Smooth muscle cell (in vitro differentiated cells): ENCODE results near the gene ATP8B4. TPM values are rescaled to one million over a fixed set of nuclear protein-coding genes. Genes with fewer than 3 reads are reported as not detected.
A peak's percentile ranks its signal among the peaks of the same experiment; 100 is the strongest.

ENCODE experiments used
- DNase-seq: peaks from one replicate; lab custom pipeline; 2025; ENCODE audit not compliant: unreplicated experiment; lab: John Stamatoyannopoulos, UW
- H2AFZ ChIP-seq: fragments of 200-600 bp; sonication (generic); 2 replicates; pipeline ENCODE4 v1.6.0; 2016; ENCODE audit warnings: antibody characterized with exemption, low read depth, mild to moderate bottlenecking
- H3F3A ChIP-seq: fragments of 200-600 bp; sonication (generic); 2 replicates; pipeline ENCODE4 v1.6.0; 2017; ENCODE audit warnings: antibody characterized with exemption, low read depth
- H3K27ac ChIP-seq: fragments of 200-600 bp; sonication (generic); 2 replicates; pipeline ENCODE4 v1.5.1; 2016; ENCODE audit warnings: low read depth, mild to moderate bottlenecking
- H3K27me3 ChIP-seq: fragments of 200-600 bp; sonication (generic); 2 replicates; pipeline ENCODE4 v1.6.1; 2016; ENCODE audit warnings: low read depth, mild to moderate bottlenecking
- H3K36me3 ChIP-seq: fragments of 200-600 bp; sonication (generic); 2 replicates; pipeline ENCODE4 v1.5.1; 2016; ENCODE audit warnings: low read depth
- H3K4me1 ChIP-seq: fragments of 200-600 bp; sonication (generic); 2 replicates; pipeline ENCODE4 v1.5.1; 2016; ENCODE audit warnings: low read depth
- H3K4me2 ChIP-seq: fragments of 200-600 bp; sonication (generic); 2 replicates; pipeline ENCODE4 v1.6.0; 2016; ENCODE audit warnings: mild to moderate bottlenecking
- H3K4me3 ChIP-seq: fragments of 200-600 bp; sonication (generic); 2 replicates; pipeline ENCODE4 v1.5.1; 2016; ENCODE audit warnings: mild to moderate bottlenecking
- H3K79me2 ChIP-seq: fragments of 200-600 bp; sonication (generic); 2 replicates; pipeline ENCODE4 v1.6.0; 2016; ENCODE audit warnings: low read depth, mild to moderate bottlenecking
- H3K9ac ChIP-seq: fragments of 200-600 bp; sonication (generic); 2 replicates; pipeline ENCODE4 v1.6.0; 2016; ENCODE audit warnings: low read depth
- H3K9me3 ChIP-seq: fragments of 200-600 bp; sonication (generic); replicated peaks from 2 replicates; pipeline ENCODE4 v1.5.1; 2016; ENCODE audit warnings: low read depth
- H4K20me1 ChIP-seq: fragments of 200-600 bp; sonication (generic); 2 replicates; pipeline ENCODE4 v1.6.0; 2016; ENCODE audit warnings: low read depth
- WGBS: methylation state at CpG from one replicate; pipeline ENCODE4 v1.1.7; 2016; ENCODE audit warnings: low lambda C conversion rate; 5-methylcytosine and 5-hydroxymethylcytosine counted together
- polyA plus RNA-seq: library from polyadenylated mRNA; unstranded; fragments of >200 nt; fragmentation: Nextera tagmentation; extraction: Ambion mirVana; gene quantifications from 2 replicates; pipeline ENCODE4 v1.2.1, GENCODE V29; 2016
- total RNA-seq: library from RNA; depleted of rRNA; stranded (reverse); fragments of >200 nt; gene quantifications from 2 replicates; pipeline ENCODE4 v1.2.3, GENCODE V29; 2014
- TF ChIP-seq, protein P1 (sequence below): fragments of 200-600 bp; sonication (generic); IDR thresholded peaks from 2 replicates; pipeline ENCODE4 v1.5.1; 2017; ENCODE audit warnings: borderline replicate concordance, mild to moderate bottlenecking, antibody characterized with exemption; ENCODE audit not compliant: insufficient read depth, poor library complexity, severe bottlenecking

The ATP8B4 gene
- total and polyA plus RNA-seq, 2 experiments from 2014 or later: 21.7 to 60.5 TPM

DNA sequence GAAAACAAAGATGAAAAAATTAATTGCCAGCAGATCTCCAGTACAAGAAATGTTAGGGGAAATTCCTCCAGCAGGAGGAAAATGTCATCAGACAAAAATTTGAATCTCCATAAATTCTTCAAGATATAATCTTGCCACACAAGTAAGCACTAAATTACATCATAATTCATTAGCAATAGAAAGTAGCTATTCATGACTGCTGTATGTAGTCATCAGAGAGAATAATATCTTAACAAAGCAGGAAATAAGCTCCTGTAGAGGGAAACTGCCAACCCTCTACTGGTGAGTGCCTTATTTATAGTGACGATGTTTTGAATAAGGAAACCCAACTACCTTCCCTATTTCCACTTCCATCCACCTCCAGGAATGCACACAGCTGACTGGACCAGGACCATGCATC, 47.2 kb upstream of the ATP8B4 start:
- TF ChIP-seq, protein P1, sequence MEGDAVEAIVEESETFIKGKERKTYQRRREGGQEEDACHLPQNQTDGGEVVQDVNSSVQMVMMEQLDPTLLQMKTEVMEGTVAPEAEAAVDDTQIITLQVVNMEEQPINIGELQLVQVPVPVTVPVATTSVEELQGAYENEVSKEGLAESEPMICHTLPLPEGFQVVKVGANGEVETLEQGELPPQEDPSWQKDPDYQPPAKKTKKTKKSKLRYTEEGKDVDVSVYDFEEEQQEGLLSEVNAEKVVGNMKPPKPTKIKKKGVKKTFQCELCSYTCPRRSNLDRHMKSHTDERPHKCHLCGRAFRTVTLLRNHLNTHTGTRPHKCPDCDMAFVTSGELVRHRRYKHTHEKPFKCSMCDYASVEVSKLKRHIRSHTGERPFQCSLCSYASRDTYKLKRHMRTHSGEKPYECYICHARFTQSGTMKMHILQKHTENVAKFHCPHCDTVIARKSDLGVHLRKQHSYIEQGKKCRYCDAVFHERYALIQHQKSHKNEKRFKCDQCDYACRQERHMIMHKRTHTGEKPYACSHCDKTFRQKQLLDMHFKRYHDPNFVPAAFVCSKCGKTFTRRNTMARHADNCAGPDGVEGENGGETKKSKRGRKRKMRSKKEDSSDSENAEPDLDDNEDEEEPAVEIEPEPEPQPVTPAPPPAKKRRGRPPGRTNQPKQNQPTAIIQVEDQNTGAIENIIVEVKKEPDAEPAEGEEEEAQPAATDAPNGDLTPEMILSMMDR: no peak
- Histone ChIP-seq H3K36me3 (no peaks in the 10 kb centered on the region), H2AFZ (no peak overlapping the region), H3K4me1 (no peaks in the 10 kb centered on the region), H3K27me3 (no peaks in the 10 kb centered on the region), H3K9ac (no peak overlapping the region), H3K9me3 (no peaks in the 10 kb centered on the region), H3K4me3 (no peak overlapping the region), H3K4me2 (peak overlapping the region; percentile 21), H4K20me1 (no peaks in the 10 kb centered on the region), H3F3A (no peaks in the 10 kb centered on the region), H3K27ac (peak overlapping the region; percentile 60), H3K79me2 (no peaks in the 10 kb centered on the region)
- DNase-seq: no peak
- 67% methylated on average over 1 of the region's 1 CpG for WGBS

DNA sequence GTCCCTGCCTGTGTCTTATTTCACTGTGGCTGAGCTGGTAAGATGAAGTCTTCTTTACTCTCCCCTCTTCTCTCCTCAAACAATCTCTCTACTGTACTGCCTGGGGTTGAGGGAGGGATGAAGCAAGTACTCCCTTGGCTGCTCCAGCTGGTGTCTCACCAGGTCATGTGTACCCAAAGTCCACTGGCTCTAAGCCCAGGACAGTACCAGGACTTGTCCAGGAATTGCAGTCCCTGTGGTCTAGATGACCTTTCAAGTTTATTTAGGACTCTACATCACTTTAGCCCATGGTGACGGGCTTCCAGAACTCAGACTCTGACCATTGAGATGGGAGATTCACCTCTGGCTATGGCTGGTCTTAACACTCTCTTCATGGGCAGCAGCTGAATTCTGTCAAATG, 45.4 kb upstream of the ATP8B4 start:
- DNase-seq: no peak
- TF ChIP-seq, protein P1: no peak
- no peak overlapping the region for H3K9ac ChIP-seq

DNA sequence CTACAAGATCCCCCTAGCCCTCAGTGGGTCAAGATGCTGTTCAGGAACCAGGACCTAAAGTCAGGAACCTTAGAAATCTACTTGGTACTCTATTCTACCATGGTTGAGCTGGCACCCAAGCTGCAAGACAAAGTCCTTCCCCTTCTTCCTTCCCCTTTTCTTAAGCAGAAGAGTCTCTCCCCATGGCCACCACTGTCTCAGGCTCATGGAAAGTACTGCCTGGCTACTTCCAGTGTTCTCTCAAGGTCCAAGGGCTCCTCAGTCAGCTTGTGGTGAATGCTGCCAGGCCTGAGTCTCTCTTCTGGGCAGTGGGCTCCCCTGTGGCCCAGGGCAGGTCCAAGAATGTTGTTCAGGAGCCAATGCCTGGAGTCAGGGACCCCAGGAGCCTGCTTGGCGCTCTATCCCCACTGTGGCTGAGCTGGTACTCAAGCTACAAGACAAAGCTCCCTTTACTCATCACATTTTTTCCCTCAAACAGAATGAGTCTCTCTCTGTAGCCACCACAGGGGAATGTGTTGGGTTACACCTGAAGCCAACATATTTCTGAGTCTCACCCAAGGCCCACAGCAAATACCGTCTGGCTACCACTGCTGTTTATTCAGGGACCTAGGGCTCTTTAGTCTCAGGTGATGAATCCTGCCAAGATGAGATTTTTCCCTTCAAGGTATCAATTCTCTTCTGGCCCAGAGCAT, 44.8 kb upstream of the ATP8B4 start:
- TF ChIP-seq, protein P1: no peak
- WGBS: 64% methylated on average over 2 of the region's 2 CpGs
- H3F3A ChIP-seq: no peaks in the 10 kb centered on the region
- no peak overlapping the region for H3K4me2 ChIP-seq
- H3K79me2 ChIP-seq: no peaks in the 10 kb centered on the region
- no peaks in the 10 kb centered on the region for H3K36me3 ChIP-seq
- peak overlapping the region; percentile 51 for H3K27ac ChIP-seq
- H3K4me3 ChIP-seq: no peak overlapping the region
- no peak for DNase-seq
- no peak overlapping the region for H2AFZ ChIP-seq
- no peaks in the 10 kb centered on the region for H3K4me1 ChIP-seq
- H4K20me1 ChIP-seq: no peaks in the 10 kb centered on the region
- no peaks in the 10 kb centered on the region for H3K27me3 ChIP-seq
- no peak overlapping the region for H3K9ac ChIP-seq
- no peaks in the 10 kb centered on the region for H3K9me3 ChIP-seq

More for the DNA sequence above, 45.4 kb upstream of the ATP8B4 start:
- H2AFZ ChIP-seq: no peak overlapping the region
- H3K36me3 ChIP-seq: no peaks in the 10 kb centered on the region
- H3F3A ChIP-seq: no peaks in the 10 kb centered on the region
- H3K9me3 ChIP-seq: no peaks in the 10 kb centered on the region
- H3K27ac ChIP-seq: peak overlapping the region; percentile 7
- H3K4me2 ChIP-seq: no peak overlapping the region
- no peak overlapping the region for H3K4me3 ChIP-seq
- WGBS: 90% methylated on average over 1 of the region's 1 CpG
- H3K4me1 ChIP-seq: no peaks in the 10 kb centered on the region
- H4K20me1 ChIP-seq: no peaks in the 10 kb centered on the region
- H3K79me2 ChIP-seq: no peaks in the 10 kb centered on the region
- H3K27me3 ChIP-seq: no peaks in the 10 kb centered on the region
